ENCODE data around the gene TPST1. TPM values are rescaled to one million over a fixed set of nuclear protein-coding genes. Genes with fewer than 3 reads are reported as not detected.
A peak's percentile ranks its signal among the peaks of the same experiment; 100 is the strongest.

TPST1 gene
- polyA plus RNA-seq, 1 donor (not counting 4 experiments of a cell fraction or from before 2014, with no cell fraction given): 48.5 TPM

- no peak for TF ChIP-seq EZH2 (IDR thresholded peaks at IDR 0.05; ENCODE audit: low read length)
- TF ChIP-seq, protein P1, sequence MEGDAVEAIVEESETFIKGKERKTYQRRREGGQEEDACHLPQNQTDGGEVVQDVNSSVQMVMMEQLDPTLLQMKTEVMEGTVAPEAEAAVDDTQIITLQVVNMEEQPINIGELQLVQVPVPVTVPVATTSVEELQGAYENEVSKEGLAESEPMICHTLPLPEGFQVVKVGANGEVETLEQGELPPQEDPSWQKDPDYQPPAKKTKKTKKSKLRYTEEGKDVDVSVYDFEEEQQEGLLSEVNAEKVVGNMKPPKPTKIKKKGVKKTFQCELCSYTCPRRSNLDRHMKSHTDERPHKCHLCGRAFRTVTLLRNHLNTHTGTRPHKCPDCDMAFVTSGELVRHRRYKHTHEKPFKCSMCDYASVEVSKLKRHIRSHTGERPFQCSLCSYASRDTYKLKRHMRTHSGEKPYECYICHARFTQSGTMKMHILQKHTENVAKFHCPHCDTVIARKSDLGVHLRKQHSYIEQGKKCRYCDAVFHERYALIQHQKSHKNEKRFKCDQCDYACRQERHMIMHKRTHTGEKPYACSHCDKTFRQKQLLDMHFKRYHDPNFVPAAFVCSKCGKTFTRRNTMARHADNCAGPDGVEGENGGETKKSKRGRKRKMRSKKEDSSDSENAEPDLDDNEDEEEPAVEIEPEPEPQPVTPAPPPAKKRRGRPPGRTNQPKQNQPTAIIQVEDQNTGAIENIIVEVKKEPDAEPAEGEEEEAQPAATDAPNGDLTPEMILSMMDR (optimal IDR thresholded peaks at IDR 0.05 in 1 of 3, IDR thresholded peaks at IDR 0.05 in 1 of 3, conservative IDR thresholded peaks at IDR 0.05 in 1 of 3; ENCODE audit: extremely low read depth in 1 of 3, insufficient read depth in 2 of 3, low read length in 3 of 3): no peak
- Histone ChIP-seq H2AFZ (ENCODE audit: control insufficient read depth, low read length) (no peak overlapping the region), H3K4me2 (ENCODE audit: control insufficient read depth, extremely low read depth, insufficient read depth, low read depth, low read length) (no peak overlapping the region), H3K79me2 (ENCODE audit: control insufficient read depth, insufficient read depth, low read length) (peaks cover 19% of the 10 kb centered on the region), H3K36me3 (ENCODE audit: control insufficient read depth in 2 of 2, extremely low read depth in 1 of 2, insufficient read depth in 2 of 2, low read length in 2 of 2) (peaks cover 0 to 7% of the 10 kb centered on the region in 2 experiments), H3K27ac (ENCODE audit: control insufficient read depth, insufficient read depth, low read length) (peak overlapping the region; percentile 28), H3K9me1 (ENCODE audit: control insufficient read depth, extremely low read depth, insufficient read depth, low read length) (no peaks in the 10 kb centered on the region), H3K9ac (ENCODE audit: control insufficient read depth, extremely low read depth, insufficient read depth, low read length) (no peak overlapping the region), H3K9me3 (ENCODE audit: control insufficient read depth, low read depth, low read length) (peaks cover 7% of the 10 kb centered on the region), H4K20me1 (ENCODE audit: control insufficient read depth, extremely low read depth, insufficient read depth, low read length) (no peaks in the 10 kb centered on the region), H3K4me3 (ENCODE audit: control insufficient read depth in 2 of 3, extremely low read depth in 1 of 3, insufficient read depth in 2 of 3, low read depth in 1 of 3, low read length in 3 of 3) (no peak overlapping the region), H3K4me1 (ENCODE audit: control insufficient read depth, extremely low read depth, insufficient read depth, low read length) (peaks cover 26% of the 10 kb centered on the region), H3K27me3 (ENCODE audit: control insufficient read depth, extremely low read depth, insufficient read depth, low read length) (no peaks in the 10 kb centered on the region)
- dilution Hi-C loops (cut with MboI; ENCODE audit: extremely low pct_ligation_motif_present, low sequenced_read_pairs): no loop called here
- DNase-seq (ENCODE audit: low read depth, low spot score) (no peak), FAIRE-seq (peak; percentile 36)
These were observed 51.1 kb downstream of the TPST1 start for GRCh38 chr7:66256281-66256680.

- Histone ChIP-seq H3K9me3 (ENCODE audit: control insufficient read depth, low read depth, low read length) (peaks cover 7% of the 10 kb centered on the region), H3K4me2 (ENCODE audit: control insufficient read depth, extremely low read depth, insufficient read depth, low read depth, low read length) (peak overlapping the region; percentile 40), H3K4me1 (ENCODE audit: control insufficient read depth, extremely low read depth, insufficient read depth, low read length) (peaks cover 22% of the 10 kb centered on the region), H3K9ac (ENCODE audit: control insufficient read depth, extremely low read depth, insufficient read depth, low read length) (no peak overlapping the region), H3K9me1 (ENCODE audit: control insufficient read depth, extremely low read depth, insufficient read depth, low read length) (no peaks in the 10 kb centered on the region), H3K79me2 (ENCODE audit: control insufficient read depth, insufficient read depth, low read length) (peaks cover 27% of the 10 kb centered on the region), H2AFZ (ENCODE audit: control insufficient read depth, low read length) (no peak overlapping the region), H3K4me3 (ENCODE audit: control insufficient read depth in 2 of 3, extremely low read depth in 1 of 3, insufficient read depth in 2 of 3, low read depth in 1 of 3, low read length in 3 of 3) (no peak overlapping the region), H3K36me3 (ENCODE audit: control insufficient read depth in 2 of 2, extremely low read depth in 1 of 2, insufficient read depth in 2 of 2, low read length in 2 of 2) (peaks cover 0 to 7% of the 10 kb centered on the region in 2 experiments), H3K27ac (ENCODE audit: control insufficient read depth, insufficient read depth, low read length) (peak overlapping the region; percentile 45), H4K20me1 (ENCODE audit: control insufficient read depth, extremely low read depth, insufficient read depth, low read length) (no peaks in the 10 kb centered on the region), H3K27me3 (ENCODE audit: control insufficient read depth, extremely low read depth, insufficient read depth, low read length) (no peaks in the 10 kb centered on the region)
- dilution Hi-C loops (cut with MboI; ENCODE audit: extremely low pct_ligation_motif_present, low sequenced_read_pairs): no loop called here
- FAIRE-seq: peak; percentile 79
- DNase-seq (ENCODE audit: low read depth, low spot score): no peak
- TF ChIP-seq EZH2 (IDR thresholded peaks at IDR 0.05; ENCODE audit: low read length): no peak
- TF ChIP-seq, protein P1 (optimal IDR thresholded peaks at IDR 0.05 in 1 of 3, IDR thresholded peaks at IDR 0.05 in 1 of 3, conservative IDR thresholded peaks at IDR 0.05 in 1 of 3; ENCODE audit: extremely low read depth in 1 of 3, insufficient read depth in 2 of 3, low read length in 3 of 3): no peak
These were observed 52.3 kb downstream of the TPST1 start for GRCh38 chr7:66257481-66257880.

Measured in keratinocyte (primary cell).